GM18508 (cell line): ENCODE results near the gene LRRFIP1.

ENCODE experiments used
- ATAC-seq: cut with Tn5 transposase; IDR thresholded peaks from one replicate; pipeline ENCODE4 v1.9.1; 2021; ENCODE audit warnings: moderate number of reproducible peaks; ENCODE audit not compliant: insufficient read depth, unreplicated experiment

The LRRFIP1 gene

DNA sequence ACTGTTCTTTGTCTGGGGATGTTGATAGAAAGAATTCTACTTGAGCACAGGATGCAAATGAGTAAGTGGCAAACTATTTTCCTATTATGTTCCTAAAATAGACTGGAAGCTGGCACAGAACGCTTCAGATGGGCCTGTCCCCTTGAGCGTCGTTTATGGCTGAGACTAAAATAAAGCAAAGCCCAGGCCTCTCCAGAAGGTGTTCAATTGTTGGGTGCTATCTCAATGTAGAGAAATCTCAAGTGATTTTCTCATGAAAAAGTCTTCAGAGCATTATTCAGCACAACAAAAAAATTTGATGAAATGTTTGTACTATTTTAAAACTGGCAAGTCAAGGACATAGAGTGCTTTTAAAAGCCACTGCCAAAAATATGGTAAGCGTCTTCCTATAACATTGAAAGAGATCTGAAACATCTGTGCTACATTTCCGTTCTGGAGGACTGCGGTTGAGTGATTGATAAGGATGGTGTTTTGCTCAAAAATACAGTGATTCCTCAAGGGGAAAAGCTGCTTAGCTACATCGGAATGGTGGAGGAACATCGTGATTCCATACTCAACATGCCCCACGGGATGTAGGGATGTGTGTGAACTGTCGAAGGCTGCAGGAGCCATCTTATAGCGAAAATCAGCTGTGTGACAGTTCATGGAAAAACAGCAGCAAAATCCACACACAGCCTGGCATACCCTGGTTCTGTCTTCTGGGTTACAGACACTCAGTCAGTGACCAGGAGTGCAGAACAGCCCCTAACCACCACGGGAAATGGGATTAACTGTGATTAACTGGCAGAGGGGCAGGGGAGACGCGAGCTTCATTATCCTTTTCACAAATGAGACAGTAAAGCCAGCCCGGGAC, 10.4 kb upstream of the LRRFIP1 start:
- ATAC-seq: no peak

DNA sequence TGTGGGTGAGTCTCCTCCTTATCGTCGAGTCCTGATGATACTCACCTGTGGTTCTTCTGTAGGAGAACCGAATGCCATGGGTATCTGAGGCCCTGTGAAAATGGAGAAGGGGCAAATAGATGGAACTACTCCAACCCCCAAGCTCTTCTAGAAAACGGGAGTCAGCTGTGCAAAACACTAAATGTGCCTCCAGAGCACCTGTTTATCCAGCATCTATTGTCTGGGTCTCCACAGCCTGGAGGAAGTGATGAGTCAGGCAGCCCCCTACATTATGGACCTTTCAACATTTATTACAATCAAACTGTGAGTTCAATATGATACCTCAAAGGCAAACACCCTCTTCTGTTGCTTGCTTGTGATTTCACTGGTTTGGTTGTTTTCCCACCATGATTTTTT, 9.8 kb upstream of the LRRFIP1 start:
- no peak for ATAC-seq

DNA sequence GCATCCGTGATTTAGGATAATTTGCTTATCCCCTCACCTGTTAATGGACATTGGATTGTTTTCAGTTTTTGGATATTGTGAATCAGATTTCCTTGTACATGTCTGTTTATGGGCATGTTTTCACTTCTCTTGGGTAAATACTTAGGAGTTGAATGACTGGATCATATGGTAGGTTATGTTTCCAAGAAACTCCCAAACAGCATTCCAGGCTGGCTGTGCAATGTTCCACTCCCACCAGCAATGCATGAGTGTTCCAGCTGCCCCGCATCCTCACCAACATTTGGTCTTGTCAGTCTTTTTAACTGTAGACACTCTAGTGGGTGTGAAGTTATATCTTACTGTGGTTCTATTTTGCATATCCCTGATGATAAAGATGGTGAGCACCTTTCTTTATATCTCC, 8.9 kb upstream of the LRRFIP1 start:
- ATAC-seq: no peak

DNA sequence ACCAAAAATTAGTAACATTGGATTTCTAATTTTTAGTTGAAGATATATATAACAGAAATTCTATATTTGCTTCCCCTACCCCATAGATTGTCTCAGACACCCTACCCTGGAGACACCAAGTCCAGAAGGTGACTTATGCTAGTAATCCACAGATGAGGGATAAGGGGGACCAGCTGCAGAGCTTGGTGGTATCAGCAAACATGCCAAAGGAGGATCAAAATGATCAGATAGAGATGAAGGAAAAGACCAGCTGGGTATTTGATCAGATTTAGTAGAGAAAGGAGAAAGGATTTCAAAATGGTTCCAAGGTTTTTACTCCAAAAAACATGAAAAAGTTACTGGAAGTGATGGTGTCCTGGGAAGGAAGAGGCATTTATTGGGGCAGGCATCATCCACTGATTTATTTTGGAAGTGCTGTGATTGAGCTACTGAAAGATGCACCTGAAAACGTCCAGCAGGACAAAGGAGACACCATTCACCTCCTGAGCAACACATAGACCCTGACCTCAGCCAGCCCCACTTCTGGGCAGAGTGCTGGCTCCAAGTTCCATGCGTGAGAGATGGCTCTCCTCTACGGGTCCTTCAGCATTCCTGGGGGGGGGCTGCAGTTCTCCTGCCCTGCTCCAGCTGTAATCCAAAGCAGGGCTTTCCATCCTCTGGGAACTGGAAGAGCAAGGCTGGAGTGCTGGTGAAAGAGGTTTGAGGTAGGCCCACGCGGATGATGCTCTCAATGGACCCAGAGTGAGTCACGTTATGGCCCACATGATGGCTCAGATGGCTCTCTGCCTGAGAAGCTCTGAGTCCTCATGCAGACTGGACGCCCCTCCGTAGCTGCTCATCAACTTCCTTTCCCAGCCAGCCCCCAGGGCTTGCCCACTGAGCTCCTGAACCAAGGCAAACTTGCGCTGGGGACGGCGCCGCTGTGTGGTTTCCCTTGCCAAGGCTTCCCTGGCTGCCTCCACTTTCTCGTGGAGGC, 3.7 kb upstream of the LRRFIP1 start:
- ATAC-seq: no peak

DNA sequence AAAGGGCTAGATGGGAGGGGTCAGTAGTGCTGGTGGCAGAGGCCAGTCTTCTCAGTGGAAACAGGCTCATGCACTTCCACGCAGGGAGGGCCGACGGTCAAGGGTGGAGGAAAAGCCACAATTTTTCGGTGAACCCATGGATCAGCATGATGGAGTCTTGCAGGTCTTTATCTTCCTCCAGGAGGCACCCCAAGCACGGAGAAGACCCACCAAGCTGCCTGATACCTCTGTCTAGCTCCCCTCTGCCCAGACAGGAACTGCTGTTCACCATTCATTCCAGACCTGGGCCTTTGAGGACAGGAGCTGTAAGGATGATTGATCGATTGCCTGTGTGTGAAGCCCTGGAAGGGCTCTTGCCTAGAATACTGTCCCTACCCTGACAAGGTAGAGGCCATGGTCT, 2.8 kb upstream of the LRRFIP1 start:
- no peak for ATAC-seq

DNA sequence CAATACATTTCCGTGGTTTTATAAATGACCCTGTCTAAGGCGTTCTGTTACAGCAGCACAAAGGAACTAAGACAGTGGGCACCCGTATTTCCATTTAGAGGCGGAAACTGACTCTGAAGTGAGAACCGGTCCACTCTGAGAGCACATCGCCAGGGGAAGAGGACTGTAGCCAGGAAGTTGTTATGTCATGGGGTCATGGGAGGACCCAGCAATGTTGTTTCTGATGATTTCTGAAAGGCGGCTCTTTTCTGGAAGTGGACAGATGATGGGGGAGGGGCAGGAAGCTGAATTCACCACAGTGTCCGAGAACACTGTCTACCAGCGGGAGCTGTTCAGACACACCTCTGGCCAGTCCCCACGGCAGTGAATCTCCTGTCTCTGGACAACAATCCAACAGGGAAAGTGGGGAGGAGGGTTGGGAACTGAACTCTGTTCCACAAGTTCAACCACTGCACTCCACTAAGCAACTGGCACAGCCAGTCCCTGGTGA, 2.1 kb upstream of the LRRFIP1 start:
- no peak for ATAC-seq

DNA sequence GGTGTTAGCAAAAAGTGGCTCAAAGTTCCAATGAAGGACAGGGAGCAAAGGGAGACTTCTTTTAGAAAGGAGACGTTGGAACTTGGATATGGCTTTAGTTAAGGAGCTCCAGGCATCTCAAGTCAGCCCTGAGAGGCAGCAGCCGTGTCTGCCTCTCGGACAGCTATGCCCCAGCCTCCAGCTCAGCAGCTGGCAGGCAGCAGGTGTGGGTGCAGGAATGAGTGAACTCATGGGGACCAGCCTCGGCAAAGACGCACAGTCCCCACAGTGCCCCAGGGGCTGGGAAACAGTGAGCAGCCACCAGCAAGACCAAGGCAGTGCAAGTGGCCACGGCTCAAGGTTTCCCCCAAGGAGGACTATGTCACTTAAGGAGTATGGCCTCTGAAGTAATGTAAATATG, 1.6 kb upstream of the LRRFIP1 start:
- no peak for ATAC-seq

DNA sequence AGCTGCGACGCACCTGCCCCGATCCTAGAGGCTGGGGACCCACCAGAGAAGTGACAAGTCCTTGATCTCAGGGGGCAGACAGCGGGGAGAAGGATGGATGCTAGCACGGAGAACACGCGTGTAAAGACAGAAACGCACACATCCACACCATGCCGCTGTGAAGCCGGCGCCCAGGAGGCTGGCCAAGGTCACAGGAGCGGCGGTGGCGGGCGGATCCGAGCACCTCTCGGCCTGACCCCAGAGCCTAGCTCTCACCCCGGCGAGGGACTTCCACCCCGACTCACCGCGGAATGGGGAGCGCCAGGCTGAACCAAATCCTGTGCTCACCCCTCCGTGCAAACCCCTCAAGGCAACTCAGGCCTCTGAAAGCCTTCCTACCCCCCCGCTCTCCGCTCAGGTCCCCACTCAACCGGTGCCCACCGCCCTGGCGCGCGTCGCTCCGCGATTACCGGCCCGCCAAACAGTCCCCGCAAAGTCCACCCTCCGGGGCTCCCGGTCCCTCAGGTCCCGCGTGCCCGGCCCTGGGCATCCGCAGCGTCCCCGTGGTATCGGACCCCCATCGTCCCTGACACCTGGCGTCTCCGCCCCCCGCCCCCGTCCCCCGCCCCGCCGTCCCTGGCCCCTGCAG, 460 bp upstream of the LRRFIP1 start:
- ATAC-seq: no peak

DNA sequence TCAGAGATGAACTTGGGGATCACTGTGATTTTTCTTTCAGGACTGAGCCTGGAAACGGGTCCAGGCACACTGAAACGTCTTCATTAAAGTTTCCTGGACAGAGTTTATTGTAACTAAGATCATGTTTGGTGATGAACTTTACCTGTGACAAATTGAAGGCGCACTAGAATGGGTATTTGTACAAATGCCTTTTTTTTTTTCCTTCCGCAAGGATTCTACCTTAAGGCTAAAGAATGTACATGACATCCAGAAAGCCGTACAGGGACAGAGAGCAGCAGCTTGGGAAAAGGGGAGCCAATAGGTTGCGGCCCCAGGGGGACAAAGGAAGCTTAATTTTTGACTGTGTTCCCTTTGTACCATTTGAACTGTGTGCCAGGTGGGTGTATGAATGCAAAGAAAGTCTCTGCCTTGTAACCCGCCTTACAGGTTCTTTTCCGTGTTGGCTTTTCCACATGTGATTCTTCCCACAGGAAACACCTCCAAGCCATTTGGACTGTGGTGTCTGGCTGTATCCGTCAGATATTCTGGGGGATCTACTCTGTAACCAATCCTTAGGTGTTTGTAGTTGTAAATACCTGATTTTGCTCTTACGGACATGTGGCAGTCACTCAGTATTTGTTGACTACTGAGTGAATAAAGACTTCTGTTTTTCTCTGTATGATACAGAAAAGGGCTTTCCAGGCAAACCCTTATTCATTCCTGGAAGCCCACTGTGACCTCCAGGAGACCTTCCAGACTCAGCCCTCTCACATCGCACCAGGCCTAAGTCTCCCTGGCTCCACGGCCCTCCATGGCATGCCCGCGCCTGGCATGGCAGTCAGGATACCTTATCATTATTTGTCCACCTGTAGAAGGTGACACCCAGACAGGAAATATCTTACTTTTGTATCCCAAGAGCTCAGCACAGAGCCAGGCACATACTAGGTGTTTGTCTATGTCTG, 1.1 kb downstream of the LRRFIP1 start:
- ATAC-seq: no peak

DNA sequence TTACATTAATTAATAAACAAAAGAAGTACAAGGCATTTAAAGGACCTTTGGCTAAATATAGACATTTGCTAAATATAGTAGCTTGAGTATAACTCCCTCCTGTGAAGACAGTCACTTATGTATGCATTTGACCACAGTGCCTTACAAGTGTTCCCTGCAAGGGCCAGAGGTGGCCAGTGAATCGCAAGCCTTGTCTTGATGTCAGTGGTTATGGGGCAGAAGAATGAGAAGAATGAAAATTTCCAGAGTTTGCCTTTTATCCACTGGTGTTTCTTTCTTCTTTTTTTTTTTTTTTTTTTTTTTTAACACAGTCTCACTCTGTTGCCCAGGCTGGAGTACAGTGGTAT, 1.8 kb downstream of the LRRFIP1 start:
- no peak for ATAC-seq

DNA sequence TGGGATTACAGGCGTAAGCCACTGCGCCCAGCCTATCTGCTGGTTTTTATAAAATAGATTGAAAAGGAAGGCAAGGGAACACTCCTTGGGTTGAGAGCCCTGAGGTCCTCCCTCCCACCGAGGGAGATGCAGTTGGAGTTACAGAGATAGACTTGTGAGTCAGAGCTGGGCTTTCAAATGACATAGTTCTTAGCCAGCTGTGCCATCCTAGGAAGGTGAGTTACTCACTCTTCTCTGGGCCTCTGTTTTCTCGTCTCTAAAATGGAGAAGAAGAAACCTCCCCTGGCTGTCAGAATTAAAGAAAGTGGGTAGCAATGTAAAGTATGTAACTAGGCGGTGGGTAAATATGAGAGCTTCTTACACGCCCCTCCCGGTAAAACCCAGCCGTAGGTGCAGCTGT, 2.4 kb downstream of the LRRFIP1 start:
- ATAC-seq: no peak

DNA sequence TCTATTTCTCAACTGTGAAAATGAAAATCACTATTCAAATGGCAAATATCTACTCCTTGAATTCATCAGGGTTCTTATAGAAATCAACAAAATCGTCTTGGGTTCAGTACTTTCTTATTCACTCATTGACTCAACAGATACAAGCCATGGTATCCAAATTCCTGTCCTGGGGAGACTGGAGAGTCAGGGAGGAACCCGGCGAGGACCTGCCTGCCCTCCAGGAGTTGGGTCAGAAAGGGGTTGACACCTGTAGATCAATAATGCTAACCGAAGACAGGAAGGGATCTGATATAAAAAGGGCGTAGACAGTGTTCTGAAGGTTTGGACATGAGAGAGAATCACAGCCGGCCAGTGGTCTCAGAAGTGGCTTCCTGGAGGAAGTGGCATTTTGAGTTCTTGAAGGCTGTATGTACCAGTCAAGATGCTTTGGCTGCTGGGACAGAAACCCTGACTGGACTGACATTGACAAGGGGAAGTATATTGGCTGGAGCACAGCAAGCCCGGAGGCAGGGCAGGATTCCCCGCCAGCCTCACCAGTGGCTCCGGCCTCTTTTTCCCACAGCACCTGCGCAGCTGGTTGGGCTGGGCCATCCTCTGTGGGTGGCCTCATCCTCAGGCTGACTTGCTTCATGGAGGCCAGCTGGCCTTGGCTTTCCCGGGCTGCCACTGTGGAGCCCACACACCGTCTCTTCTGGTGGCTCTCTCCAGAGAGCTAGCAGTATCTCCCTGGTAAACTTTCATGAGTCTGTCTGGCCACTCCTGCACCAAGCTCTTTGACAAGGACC, 3.0 kb downstream of the LRRFIP1 start:
- no peak for ATAC-seq

DNA sequence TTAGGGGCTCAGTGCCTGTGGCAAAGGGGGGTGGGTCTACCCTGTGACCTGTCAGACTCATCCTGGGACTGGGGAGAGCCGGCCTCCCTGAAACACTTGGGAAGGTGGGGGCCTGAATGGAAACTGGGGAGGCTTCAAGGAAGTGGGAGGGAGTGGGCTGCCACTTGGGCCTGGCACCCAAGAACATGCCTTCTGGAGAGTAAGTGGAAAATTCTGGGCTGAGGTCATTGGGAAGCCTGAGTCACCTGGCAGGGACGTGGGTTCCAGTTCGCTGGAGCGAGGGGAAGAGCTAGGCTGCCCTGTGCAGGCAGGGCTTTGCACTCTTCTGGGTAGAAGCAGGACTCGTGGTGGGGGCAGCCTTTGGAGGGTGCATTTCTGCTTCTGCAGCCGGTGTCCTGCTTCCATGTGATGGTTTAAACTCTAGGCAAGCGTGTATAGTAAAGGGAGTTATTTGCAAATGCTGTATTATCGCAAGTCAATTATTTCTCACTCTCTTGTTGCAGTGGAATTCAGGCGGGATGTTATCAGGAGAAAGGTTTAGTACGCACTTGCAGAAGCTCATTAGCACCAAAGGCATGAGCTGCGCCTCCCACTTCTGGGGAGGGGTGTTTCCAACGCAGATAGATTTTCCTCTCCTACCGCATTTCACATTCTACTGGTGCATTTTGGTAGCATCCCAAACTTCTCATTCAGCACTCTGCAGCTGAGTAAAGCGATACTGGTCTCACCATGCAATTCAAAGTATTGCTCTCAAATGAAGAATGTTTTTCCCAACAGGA, 3.8 kb downstream of the LRRFIP1 start:
- no peak for ATAC-seq

DNA sequence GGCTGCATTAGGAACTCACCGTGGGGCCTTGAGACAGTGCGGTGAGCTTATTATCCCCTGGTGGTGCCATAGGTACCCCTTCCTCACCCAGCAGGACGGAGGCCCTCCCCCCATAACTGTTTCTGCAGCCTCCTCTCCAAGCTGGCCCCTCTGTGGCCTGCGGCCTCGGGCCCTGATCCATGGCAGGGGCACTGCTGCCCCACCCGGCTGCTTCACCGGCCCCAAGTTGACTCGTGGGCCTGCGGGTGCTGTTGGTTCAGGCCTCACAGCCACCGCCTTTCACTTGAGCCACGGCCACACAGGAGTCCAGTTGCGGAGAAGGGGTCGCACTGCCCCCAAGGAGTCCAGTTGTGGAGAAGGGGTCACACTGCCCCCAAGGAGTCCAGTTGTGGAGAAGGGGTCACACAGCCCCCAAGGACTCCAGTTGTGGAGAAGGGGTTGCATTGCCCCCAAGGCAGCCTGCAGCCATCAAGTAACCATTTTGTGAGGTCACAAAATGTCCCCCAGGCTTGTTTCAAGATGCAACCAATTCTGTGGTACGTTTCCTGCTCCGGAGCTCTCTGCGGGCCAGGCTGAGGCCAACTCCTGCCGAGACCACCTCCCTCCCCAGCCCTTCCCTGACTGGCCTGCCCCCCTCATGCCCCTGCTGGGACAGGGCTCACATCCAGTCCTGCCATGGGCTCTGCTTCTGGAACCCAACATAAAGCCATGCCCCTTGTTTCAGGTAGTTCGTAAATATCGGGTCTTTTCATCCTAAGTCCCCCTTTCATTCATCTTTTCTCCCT, 4.6 kb downstream of the LRRFIP1 start:
- ATAC-seq: no peak

DNA sequence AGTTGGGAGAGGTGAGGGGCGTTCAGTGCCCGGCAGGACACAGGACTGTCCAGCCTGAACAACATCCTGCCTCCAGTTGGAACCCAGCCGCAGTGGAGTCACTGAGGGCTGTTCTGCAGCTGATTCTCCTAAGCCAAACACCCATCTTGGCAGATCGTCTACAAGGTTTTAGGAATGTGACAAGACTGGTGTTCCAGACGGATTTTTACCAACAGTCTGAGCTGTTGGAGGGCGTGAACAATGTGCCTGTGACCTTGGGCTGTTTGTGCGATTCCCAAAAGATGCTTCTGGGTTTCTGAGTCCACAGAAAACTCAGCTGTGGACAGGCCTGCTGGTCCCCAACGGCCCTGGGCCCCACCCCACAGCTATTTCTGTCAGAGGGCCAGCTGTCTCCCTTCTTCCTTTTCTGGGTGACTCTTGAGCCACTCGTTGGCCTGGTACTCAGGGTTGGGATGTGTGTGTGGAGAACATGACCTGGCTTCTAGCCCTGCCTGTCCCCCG, 5.7 kb downstream of the LRRFIP1 start:
- ATAC-seq: no peak

DNA sequence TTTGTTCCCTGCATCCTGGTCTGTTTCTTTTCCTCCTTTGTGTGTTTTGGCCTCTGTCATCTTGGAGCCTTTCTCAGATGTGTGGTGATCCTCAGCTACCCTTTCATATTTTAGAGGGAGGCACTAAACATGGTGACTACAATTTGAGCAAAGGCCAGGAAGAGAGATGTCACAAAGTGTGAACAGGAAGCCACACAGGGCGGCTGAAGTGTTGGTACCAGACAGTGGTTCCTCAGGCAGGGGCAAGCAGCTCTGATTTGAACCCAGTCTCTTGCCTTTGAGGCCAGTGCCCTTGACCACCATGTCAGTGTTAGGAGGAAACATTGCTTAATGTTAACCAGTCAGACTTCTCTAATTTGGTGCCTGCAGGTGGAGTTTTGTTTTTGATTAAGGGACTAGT, 9.2 kb downstream of the LRRFIP1 start:
- no peak for ATAC-seq

DNA sequence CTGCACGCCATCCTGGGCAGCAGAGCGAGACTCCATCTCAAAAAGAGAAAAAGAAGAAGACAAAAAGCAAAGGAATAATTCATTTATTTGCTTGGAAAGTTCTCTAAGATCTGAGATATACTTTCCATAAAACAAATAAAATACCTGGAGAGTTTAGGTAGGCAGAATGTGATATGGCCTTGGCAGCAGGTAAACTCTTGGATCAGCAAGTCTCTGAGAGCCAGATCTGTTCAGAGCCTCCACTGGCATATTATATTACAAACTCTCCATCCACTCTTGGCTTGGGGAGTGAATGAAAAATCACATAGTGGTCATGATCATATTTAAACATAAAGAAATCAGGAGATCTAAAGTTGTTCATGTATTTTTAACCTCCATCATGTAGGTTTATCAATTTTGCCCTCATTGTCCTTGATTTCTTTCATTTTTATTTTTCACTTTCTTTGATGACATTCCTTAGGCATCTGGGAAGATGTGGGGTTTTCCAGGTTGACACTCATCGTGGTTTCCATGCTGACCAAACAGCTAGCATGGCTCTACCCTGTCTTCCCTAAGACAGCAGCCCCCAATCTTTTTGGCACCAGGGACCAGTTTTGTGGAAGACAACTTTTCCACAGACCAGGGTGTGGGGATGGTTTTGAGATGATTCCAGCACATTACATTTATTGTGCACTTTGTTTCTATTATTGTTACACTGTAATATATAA, 10.2 kb downstream of the LRRFIP1 start:
- no peak for ATAC-seq
